OCI-LY7 (cell line): ENCODE data around the gene TTC28. TPM values are rescaled to one million over a fixed set of nuclear protein-coding genes. Genes with fewer than 3 reads are reported as not detected.

Source experiments
- BruUV-seq: library from RNA; stranded (reverse); fragments of 400-500 nt; replicated peaks from 2 replicates; lab custom pipeline; 2021; lab: Mats Ljungman, UMichigan
- CTCF ChIA-PET: fragments of 300-600 bp; sonication (Branson Sonifier 250); formaldehyde crosslinking; loops from one replicate; lab custom pipeline; 2022; ENCODE audit warnings: antibody characterized with exemption; ENCODE audit not compliant: unreplicated experiment; lab: Charles Lee
- POLR2A ChIA-PET: fragments of 300-600 bp; sonication (Branson Sonifier 250); formaldehyde crosslinking; loops from one replicate; lab custom pipeline; 2022; ENCODE audit warnings: antibody characterized with exemption; lab: Charles Lee
- DNase-seq: peaks from one replicate; pipeline ENCODE4 v3.0.0-alpha.2; 2015; ENCODE audit warnings: low spot score
- H2AFZ ChIP-seq: fragments of 200-600 bp; sonication (generic), shearing (Covaris generic); 2 replicates; pipeline ENCODE4 v1.6.1; 2014; ENCODE audit warnings: mild to moderate bottlenecking, antibody characterized with exemption, low read length, moderate library complexity
- H3K27ac ChIP-seq: fragments of 200-600 bp; sonication (generic); 2 replicates; pipeline ENCODE4 v1.5.1; 2014; ENCODE audit warnings: mixed run types, low read depth, mild to moderate bottlenecking, moderate library complexity, low read length, inconsistent platforms; ENCODE audit not compliant: poor library complexity, severe bottlenecking
- H3K36me3 ChIP-seq: fragments of 200-600 bp; sonication (generic); 2 replicates; pipeline ENCODE4 v1.6.1; 2014; ENCODE audit warnings: mild to moderate bottlenecking, antibody characterized with exemption, low read length, moderate library complexity, mixed read lengths; ENCODE audit not compliant: insufficient read depth
- H3K4me1 ChIP-seq: fragments of 200-600 bp; sonication (generic); 2 replicates; pipeline ENCODE4 v1.5.1; 2014; ENCODE audit warnings: mild to moderate bottlenecking, low read length; ENCODE audit not compliant: insufficient read depth, poor library complexity, severe bottlenecking
- H3K4me2 ChIP-seq: fragments of 200-600 bp; sonication (generic); 2 replicates; pipeline ENCODE4 v1.6.1; 2014; ENCODE audit warnings: mild to moderate bottlenecking, low read length
- H3K4me3 ChIP-seq: fragments of 200-600 bp; sonication (generic); 2 replicates; pipeline ENCODE4 v1.5.1; 2014; ENCODE audit warnings: mild to moderate bottlenecking, low read depth, low read length; ENCODE audit not compliant: poor library complexity, severe bottlenecking
- H3K79me2 ChIP-seq: fragments of 200-600 bp; sonication (generic); 2 replicates; pipeline ENCODE4 v1.6.1; 2016; ENCODE audit warnings: low read depth, mild to moderate bottlenecking, low read length, moderate library complexity, mixed read lengths; ENCODE audit not compliant: insufficient read depth
- H3K9me2 ChIP-seq: fragments of 200-600 bp; sonication (generic); 2 replicates; pipeline ENCODE4 v1.6.1; 2016; ENCODE audit warnings: mild to moderate bottlenecking, low read length, mixed read lengths; ENCODE audit not compliant: insufficient read depth
- H3K9me3 ChIP-seq: fragments of 200-600 bp; sonication (generic); 2 replicates; pipeline ENCODE4 v1.6.1; 2014; ENCODE audit warnings: mild to moderate bottlenecking, mixed run types, low read length, mixed read lengths
- H4K20me1 ChIP-seq: fragments of 200-600 bp; sonication (generic); 2 replicates; pipeline ENCODE4 v1.6.1; 2014; ENCODE audit warnings: mild to moderate bottlenecking, antibody characterized with exemption, low read length, moderate library complexity, mixed read lengths; ENCODE audit not compliant: insufficient read depth
- CTCF ChIP-seq: fragments of 200-600 bp; sonication (generic); conservative IDR thresholded peaks from 2 replicates; pipeline ENCODE4 v1.5.1; 2014; ENCODE audit warnings: mild to moderate bottlenecking, antibody characterized with exemption, low read length, moderate library complexity, mixed read lengths
- EZH2phosphoT487 ChIP-seq: fragments of 200-600 bp; sonication (generic); IDR thresholded peaks from 2 replicates; pipeline ENCODE4 v1.6.1; 2018; ENCODE audit warnings: low read depth, borderline replicate concordance, mild to moderate bottlenecking, mixed run types, antibody characterized with exemption, low read length, moderate library complexity, mixed read lengths
- intact Hi-C: fragments of 100-400 bp; cut with micrococcal nuclease; formaldehyde crosslinking; loops from one replicate; pipeline ENCODE4 v1.10.0; 2022; ENCODE audit not compliant: unreplicated experiment
- total RNA-seq, 2 experiments: library from RNA; depleted of rRNA in 1 of 2; stranded (reverse); fragments of >200 nt in 1 of 2; shearing (Covaris generic) in 1 of 2; gene quantifications; 2 replicates each; pipeline ENCODE4 v1.2.3, GENCODE V29; 2014 to 2022

TTC28 gene
- total RNA-seq, 2 experiments from 2014 or later, result under 0.01 to 0.55 TPM

GRCh38 chr22:28710576-28711191, 31.0 kb upstream of the TTC28 start:
- Histone ChIP-seq H3K36me3 (peaks cover 72% of the 10 kb centered on the region), H2AFZ (no peak overlapping the region), H3K9me2 (no peaks in the 10 kb centered on the region), H3K9me3 (no peaks in the 10 kb centered on the region), H3K4me1 (peaks cover 12% of the 10 kb centered on the region), H3K4me3 (no peak overlapping the region), H3K27ac (no peak overlapping the region), H3K4me2 (no peak overlapping the region), H3K79me2 (no peaks in the 10 kb centered on the region), H4K20me1 (no peaks in the 10 kb centered on the region)
- DNase-seq, result no peak
- POLR2A ChIA-PET, result no interaction called here
- CTCF ChIA-PET, result no interaction called here
- BruUV-seq, result no TSS peak
- TF ChIP-seq EZH2phosphoT487, result no peak
- no peak for TF ChIP-seq CTCF
- intact Hi-C loops, result no loop called here

GRCh38 chr22:28710107-28710506, 30.5 kb upstream of the TTC28 start:
- no peak overlapping the region for H3K27ac ChIP-seq
- no peaks in the 10 kb centered on the region for H4K20me1 ChIP-seq
- CTCF ChIA-PET, result no interaction called here
- no peak overlapping the region for H3K4me2 ChIP-seq
- H3K9me3 ChIP-seq, result no peaks in the 10 kb centered on the region
- H3K4me3 ChIP-seq, result no peak overlapping the region
- H3K4me1 ChIP-seq, result peaks cover 12% of the 10 kb centered on the region
- BruUV-seq, result no TSS peak
- H3K79me2 ChIP-seq, result no peaks in the 10 kb centered on the region
- H3K9me2 ChIP-seq, result no peaks in the 10 kb centered on the region
- POLR2A ChIA-PET, result no interaction called here
- DNase-seq, result no peak
- H2AFZ ChIP-seq, result no peak overlapping the region
- no peak for TF ChIP-seq CTCF
- TF ChIP-seq EZH2phosphoT487, result no peak
- intact Hi-C loops, result no loop called here
- peaks cover 75% of the 10 kb centered on the region for H3K36me3 ChIP-seq

GRCh38 chr22:28706845-28707244, 27.2 kb upstream of the TTC28 start:
- H3K4me3 ChIP-seq, result no peak overlapping the region
- H2AFZ ChIP-seq, result no peak overlapping the region
- no peaks in the 10 kb centered on the region for H3K9me2 ChIP-seq
- H4K20me1 ChIP-seq, result no peaks in the 10 kb centered on the region
- POLR2A ChIA-PET, result no interaction called here
- peaks cover 12% of the 10 kb centered on the region for H3K4me1 ChIP-seq
- no peak overlapping the region for H3K27ac ChIP-seq
- DNase-seq, result peak; percentile 25
- H3K79me2 ChIP-seq, result no peaks in the 10 kb centered on the region
- intact Hi-C loops, result no loop called here
- no peaks in the 10 kb centered on the region for H3K9me3 ChIP-seq
- TF ChIP-seq EZH2phosphoT487 (no peak), CTCF (no peak)
- H3K4me2 ChIP-seq, result peak overlapping the region; percentile 20; the same call in 1 of the 2 replicates
- H3K36me3 ChIP-seq, result peaks cover 75% of the 10 kb centered on the region
- CTCF ChIA-PET, result no interaction called here
- BruUV-seq, result no TSS peak
